ENCODE data around the gene SDC4.
"Not testable (repeated sequence)": the region's sequence is repeated elsewhere in the genome, so short reads cannot be mapped to it uniquely, and the experiment has no call there.

Gene SDC4

DNA sequence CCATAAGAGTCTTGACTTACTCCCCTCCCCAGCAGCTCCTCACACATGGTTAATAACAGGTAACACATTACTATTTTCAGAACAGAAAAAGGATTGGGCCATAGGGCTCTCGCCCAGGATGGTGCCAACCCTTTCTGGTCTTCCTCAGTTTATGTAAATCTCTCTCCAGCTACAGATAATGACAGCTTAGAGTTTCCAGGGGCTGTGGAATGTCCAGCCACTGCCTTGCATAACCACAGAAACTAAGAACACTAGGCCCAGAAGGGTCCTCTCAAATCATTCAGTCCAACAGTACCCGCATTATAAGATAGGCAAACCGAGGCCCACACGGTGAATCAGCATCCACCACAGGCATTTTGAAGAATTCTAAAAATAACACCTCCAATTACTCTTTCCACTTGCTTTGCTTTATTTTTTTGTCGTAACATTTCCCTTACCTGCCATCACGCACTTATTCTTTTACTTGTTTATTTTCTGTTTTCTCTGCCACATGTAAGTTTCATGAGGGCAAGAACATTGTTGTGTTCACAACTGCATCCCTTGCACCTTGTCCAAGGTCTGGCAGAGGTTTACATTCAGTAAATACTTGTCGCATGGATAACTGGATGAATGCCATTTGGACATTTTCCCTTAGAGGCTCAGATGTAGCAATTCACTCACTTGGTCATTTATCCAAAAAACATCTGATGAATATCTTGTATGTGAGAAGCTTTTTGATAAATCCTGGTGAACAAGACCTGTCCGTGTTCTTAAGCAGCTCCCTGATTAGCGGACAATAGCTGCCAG is 6.4 kb upstream of the SDC4 start:
- no peaks in the 10 kb centered on the region for H3K27me3 ChIP-seq (ENCODE audit: control insufficient read depth, insufficient read depth, low read length)
- 100% methylated on average over 2 of the region's 9 CpGs for WGBS (ENCODE audit: insufficient coverage, insufficient read length)
- H3K9me3 ChIP-seq (ENCODE audit: control insufficient read depth, insufficient read depth, low read length): no peaks in the 10 kb centered on the region
- DNase-seq (ENCODE audit: low read depth, low spot score): no peak
- H3K27ac ChIP-seq (ENCODE audit: low read length): no peak overlapping the region
- no peak overlapping the region for H3K4me3 ChIP-seq (ENCODE audit: low read length)
- no peaks in the 10 kb centered on the region for H3K4me1 ChIP-seq (ENCODE audit: control insufficient read depth, insufficient read depth, low read length)
- no peaks in the 10 kb centered on the region for H3K36me3 ChIP-seq (ENCODE audit: control insufficient read depth, insufficient read depth, low read length)

DNA sequence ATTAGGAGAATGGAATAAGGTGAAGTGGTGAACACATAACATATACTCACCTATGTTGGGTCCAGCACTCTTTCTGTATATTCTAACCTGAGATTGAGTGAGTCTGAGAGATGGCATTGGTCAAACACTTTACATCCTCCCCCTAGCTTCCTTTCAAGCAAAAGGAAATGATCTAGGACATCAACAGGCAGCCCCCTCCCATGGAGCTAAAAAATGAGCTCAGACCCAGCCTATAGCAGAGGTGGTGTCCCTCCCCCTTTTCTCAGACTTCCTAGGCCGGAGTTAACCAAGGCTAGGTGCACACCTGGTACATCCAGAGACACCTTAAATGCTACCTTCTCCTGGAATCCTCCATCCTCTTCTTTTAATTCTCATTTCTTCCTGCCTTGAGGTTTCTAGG is 5.5 kb upstream of the SDC4 start:
- Histone ChIP-seq H3K36me3 (ENCODE audit: control insufficient read depth, insufficient read depth, low read length) (no peaks in the 10 kb centered on the region), H3K27me3 (ENCODE audit: control insufficient read depth, insufficient read depth, low read length) (no peaks in the 10 kb centered on the region), H3K9me3 (ENCODE audit: control insufficient read depth, insufficient read depth, low read length) (no peaks in the 10 kb centered on the region), H3K4me3 (ENCODE audit: low read length) (no peak overlapping the region), H3K27ac (ENCODE audit: low read length) (no peak overlapping the region), H3K4me1 (ENCODE audit: control insufficient read depth, insufficient read depth, low read length) (no peaks in the 10 kb centered on the region)
- WGBS (ENCODE audit: insufficient coverage, insufficient read length): no CpG with 5 or more reads among the region's 1 CpG
- DNase-seq (ENCODE audit: low read depth, low spot score): no peak

DNA sequence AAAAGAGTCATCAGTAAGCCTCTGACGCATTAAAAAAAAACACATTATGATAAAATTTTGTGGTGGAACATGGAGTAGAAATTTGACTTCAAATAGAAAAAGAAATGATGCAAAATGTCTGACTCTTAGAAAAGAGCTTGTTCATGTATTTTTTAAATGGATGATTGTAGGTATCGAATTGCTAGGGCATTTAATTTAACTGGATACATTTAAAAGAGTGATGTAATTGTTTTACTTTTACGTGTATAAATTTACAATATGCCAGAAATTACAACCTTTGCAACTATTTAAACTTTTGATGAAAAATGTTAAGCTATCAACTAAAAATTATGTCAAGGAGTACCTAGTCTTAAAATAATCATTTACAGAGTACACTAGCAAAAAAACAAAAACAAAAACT is 4.5 kb upstream of the SDC4 start:
- DNase-seq (ENCODE audit: low read depth, low spot score): no peak
- Histone ChIP-seq H3K4me3 (ENCODE audit: low read length) (no peak overlapping the region), H3K4me1 (ENCODE audit: control insufficient read depth, insufficient read depth, low read length) (peaks cover 1% of the 10 kb centered on the region; the same call in 1 of the 2 replicates), H3K27me3 (ENCODE audit: control insufficient read depth, insufficient read depth, low read length) (no peaks in the 10 kb centered on the region), H3K27ac (ENCODE audit: low read length) (no peak overlapping the region), H3K36me3 (ENCODE audit: control insufficient read depth, insufficient read depth, low read length) (no peaks in the 10 kb centered on the region), H3K9me3 (ENCODE audit: control insufficient read depth, insufficient read depth, low read length) (no peaks in the 10 kb centered on the region)
- WGBS (ENCODE audit: insufficient coverage, insufficient read length): 100% methylated on average over 1 of the region's 3 CpGs

DNA sequence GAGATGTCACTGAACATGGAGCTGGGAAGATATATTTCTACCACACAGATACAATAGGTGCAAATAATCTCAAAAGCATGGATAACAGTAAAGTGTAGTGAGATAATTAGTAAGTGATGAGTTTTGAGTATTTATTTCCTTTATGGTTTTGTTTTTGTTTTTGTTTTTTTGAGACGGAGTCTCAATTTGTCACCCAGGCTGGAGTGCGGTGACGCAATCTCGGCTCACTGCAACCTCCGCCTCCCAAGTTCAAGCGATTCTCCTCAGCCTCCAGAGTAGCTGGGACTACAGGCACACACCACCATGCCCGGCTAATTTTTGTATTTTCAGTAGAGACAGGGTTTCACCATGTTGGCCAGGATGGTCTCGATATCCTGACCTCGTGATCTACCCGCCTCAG is 2.6 kb upstream of the SDC4 start:
- not testable (repeated sequence) for DNase-seq (ENCODE audit: low read depth, low spot score); H3K36me3 ChIP-seq (ENCODE audit: control insufficient read depth, insufficient read depth, low read length); H3K27me3 ChIP-seq (ENCODE audit: control insufficient read depth, insufficient read depth, low read length); H3K9me3 ChIP-seq (ENCODE audit: control insufficient read depth, insufficient read depth, low read length); H3K27ac ChIP-seq (ENCODE audit: low read length); H3K4me3 ChIP-seq (ENCODE audit: low read length); H3K4me1 ChIP-seq (ENCODE audit: control insufficient read depth, insufficient read depth, low read length)
- WGBS (ENCODE audit: insufficient coverage, insufficient read length): no CpG with 5 or more reads among the region's 10 CpGs

DNA sequence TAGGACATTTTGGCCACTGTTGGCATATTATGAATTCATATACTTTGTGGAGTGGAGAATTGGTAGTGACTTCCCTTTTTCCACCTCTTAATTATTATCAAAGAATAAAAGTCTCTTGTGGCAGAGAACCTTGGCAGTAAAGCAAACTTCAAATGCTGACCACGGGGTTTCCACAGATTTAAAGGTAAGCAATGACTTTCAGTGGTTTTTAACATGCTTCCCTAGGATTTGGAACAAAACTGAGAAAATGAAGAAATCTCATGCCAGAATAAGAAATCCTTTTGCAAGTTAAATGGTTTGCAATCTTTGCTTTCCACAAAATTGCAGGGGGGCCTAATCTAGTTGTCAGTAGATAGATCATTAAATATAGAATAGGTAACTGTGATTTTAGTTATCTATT is 2.0 kb upstream of the SDC4 start:
- Histone ChIP-seq H3K36me3 (ENCODE audit: control insufficient read depth, insufficient read depth, low read length) (no peaks in the 10 kb centered on the region), H3K9me3 (ENCODE audit: control insufficient read depth, insufficient read depth, low read length) (no peaks in the 10 kb centered on the region), H3K27me3 (ENCODE audit: control insufficient read depth, insufficient read depth, low read length) (no peaks in the 10 kb centered on the region), H3K27ac (ENCODE audit: low read length) (no peak overlapping the region), H3K4me1 (ENCODE audit: control insufficient read depth, insufficient read depth, low read length) (peaks cover 11% of the 10 kb centered on the region), H3K4me3 (ENCODE audit: low read length) (no peak overlapping the region)
- DNase-seq (ENCODE audit: low read depth, low spot score): no peak
- WGBS (ENCODE audit: insufficient coverage, insufficient read length): no CpG with 5 or more reads among the region's 1 CpG

DNA sequence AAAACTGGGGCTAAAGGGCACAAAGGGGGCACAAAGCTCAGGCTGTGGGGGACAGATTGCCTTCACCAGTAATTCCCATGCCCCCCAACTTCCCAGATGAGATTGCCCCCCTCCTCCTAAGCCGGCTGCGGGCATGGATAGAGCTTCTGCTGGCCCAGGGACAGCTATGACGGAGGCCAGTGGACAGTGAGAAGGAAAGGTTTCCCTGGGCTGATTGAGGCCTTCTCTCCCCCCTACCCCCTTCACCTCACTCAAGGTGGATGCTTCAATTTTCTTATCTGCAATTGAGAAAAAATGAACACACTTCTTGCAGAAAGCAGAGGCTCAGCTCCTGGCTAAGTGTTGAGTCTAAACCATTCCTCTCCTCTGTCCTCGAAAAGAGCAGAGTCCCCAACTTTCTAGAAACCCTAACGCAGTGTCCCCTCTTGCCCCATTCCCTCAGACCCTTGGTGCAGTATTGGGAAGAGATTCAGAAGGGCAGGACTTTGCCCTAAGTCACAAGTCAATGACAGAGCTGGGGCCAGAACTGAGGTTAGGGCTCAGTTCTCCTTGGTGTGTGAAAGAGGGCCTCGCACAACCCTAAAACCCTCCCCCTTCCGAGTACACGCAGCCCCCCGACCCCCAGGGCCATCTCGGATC is 808 bp downstream of the SDC4 start:
- Histone ChIP-seq H3K36me3 (ENCODE audit: control insufficient read depth, insufficient read depth, low read length) (no peaks in the 10 kb centered on the region), H3K9me3 (ENCODE audit: control insufficient read depth, insufficient read depth, low read length) (no peaks in the 10 kb centered on the region), H3K27ac (ENCODE audit: low read length) (no peak overlapping the region), H3K4me3 (ENCODE audit: low read length) (peak overlapping the region; percentile 65), H3K27me3 (ENCODE audit: control insufficient read depth, insufficient read depth, low read length) (no peaks in the 10 kb centered on the region), H3K4me1 (ENCODE audit: control insufficient read depth, insufficient read depth, low read length) (peaks cover 16% of the 10 kb centered on the region)
- no CpG with 5 or more reads among the region's 10 CpGs for WGBS (ENCODE audit: insufficient coverage, insufficient read length)
- DNase-seq (ENCODE audit: low read depth, low spot score): no peak

DNA sequence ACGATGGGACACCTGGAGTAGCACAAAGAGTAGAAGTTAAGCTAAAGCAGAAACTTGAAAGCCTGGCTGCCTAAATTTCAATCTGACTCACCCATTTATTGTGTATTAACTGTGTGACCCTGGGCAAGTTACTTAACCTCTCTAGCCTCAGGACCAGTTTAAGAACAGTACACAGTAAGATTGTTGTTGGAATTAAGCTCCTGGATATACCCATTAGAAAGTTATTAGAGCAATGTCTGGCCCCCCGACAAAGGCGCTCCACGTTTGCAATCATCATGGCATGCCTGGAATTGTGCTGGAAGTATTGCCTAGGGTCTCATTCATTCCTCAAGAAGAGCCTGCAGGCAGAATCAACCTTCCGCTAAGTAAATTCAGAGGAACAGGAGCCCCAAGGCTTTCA is 1.4 kb downstream of the SDC4 start:
- WGBS (ENCODE audit: insufficient coverage, insufficient read length): no CpG with 5 or more reads among the region's 5 CpGs
- no peaks in the 10 kb centered on the region for H3K9me3 ChIP-seq (ENCODE audit: control insufficient read depth, insufficient read depth, low read length)
- no peaks in the 10 kb centered on the region for H3K27me3 ChIP-seq (ENCODE audit: control insufficient read depth, insufficient read depth, low read length)
- no peak overlapping the region for H3K27ac ChIP-seq (ENCODE audit: low read length)
- DNase-seq (ENCODE audit: low read depth, low spot score): no peak
- H3K4me1 ChIP-seq (ENCODE audit: control insufficient read depth, insufficient read depth, low read length): peaks cover 20% of the 10 kb centered on the region
- H3K36me3 ChIP-seq (ENCODE audit: control insufficient read depth, insufficient read depth, low read length): no peaks in the 10 kb centered on the region
- H3K4me3 ChIP-seq (ENCODE audit: low read length): no peak overlapping the region

DNA sequence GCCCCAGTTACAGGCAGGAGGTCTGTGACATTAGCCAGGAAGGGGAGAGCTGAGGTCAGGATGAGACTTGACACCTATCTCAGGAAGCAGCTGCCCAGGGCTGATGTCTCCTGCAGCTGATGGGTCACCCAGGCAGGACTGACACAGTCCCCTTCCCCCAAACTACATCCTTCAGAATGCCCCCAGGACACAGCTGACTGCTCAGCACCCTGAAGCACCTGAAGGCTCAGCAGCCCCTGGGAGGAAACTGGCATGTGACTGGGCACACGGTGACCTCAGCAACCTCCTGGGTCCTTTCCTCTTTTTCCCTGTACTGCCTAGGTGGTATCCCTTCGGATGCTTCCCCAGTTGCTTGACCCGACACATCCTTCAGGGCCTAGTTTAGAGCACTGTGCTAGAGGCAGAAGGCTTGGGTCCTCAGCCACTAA is 1.9 kb downstream of the SDC4 start:
- peaks cover 23% of the 10 kb centered on the region for H3K4me1 ChIP-seq (ENCODE audit: control insufficient read depth, insufficient read depth, low read length)
- no peak overlapping the region for H3K4me3 ChIP-seq (ENCODE audit: low read length)
- WGBS (ENCODE audit: insufficient coverage, insufficient read length): no CpG with 5 or more reads among the region's 3 CpGs
- no peaks in the 10 kb centered on the region for H3K27me3 ChIP-seq (ENCODE audit: control insufficient read depth, insufficient read depth, low read length)
- no peak overlapping the region for H3K27ac ChIP-seq (ENCODE audit: low read length)
- no peak for DNase-seq (ENCODE audit: low read depth, low spot score)
- H3K36me3 ChIP-seq (ENCODE audit: control insufficient read depth, insufficient read depth, low read length): no peaks in the 10 kb centered on the region
- H3K9me3 ChIP-seq (ENCODE audit: control insufficient read depth, insufficient read depth, low read length): no peaks in the 10 kb centered on the region

DNA sequence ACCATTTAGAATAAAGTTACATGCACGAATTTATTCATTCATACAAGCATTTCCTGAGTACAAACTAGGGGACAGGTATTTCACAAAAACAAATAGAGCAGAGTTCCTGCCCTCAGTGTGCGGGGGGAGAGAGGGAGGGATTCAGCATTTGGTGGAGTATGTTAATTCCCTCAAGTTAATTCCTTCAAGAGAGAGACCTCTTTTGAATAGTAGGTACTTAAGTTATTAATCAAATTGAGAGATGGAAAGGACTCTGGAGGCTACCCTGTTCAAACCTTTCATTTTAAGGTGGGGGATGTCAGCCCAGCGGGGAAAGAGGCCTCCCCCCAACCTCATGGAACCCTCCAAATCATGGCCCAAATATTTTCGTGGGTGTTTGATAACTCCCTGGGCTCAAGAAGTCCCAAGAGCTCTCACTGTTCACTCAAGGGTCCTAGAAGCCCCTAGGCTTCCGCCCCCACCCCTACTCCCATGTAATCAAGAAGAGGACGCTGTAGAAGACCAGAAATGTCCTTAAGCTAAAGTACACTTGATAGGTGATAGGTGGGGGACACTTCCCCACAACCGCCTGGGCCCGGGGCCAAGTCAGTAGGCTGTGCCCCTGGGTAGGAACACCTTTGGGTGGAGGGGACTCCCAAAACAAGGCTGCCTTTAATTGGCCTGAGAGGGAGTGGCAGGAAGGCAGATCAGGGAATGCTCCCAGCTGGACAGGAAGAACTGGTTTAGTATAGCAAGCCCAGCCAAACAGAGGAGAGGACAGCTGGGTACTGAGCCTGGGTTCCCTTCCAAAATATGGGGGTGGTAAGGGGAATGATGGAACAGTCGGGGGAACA is 2.9 kb downstream of the SDC4 start:
- Histone ChIP-seq H3K4me3 (ENCODE audit: low read length) (no peak overlapping the region), H3K9me3 (ENCODE audit: control insufficient read depth, insufficient read depth, low read length) (no peaks in the 10 kb centered on the region), H3K27ac (ENCODE audit: low read length) (no peak overlapping the region), H3K27me3 (ENCODE audit: control insufficient read depth, insufficient read depth, low read length) (no peaks in the 10 kb centered on the region), H3K4me1 (ENCODE audit: control insufficient read depth, insufficient read depth, low read length) (peaks cover 25% of the 10 kb centered on the region), H3K36me3 (ENCODE audit: control insufficient read depth, insufficient read depth, low read length) (no peaks in the 10 kb centered on the region)
- no peak for DNase-seq (ENCODE audit: low read depth, low spot score)
- no CpG with 5 or more reads among the region's 9 CpGs for WGBS (ENCODE audit: insufficient coverage, insufficient read length)

DNA sequence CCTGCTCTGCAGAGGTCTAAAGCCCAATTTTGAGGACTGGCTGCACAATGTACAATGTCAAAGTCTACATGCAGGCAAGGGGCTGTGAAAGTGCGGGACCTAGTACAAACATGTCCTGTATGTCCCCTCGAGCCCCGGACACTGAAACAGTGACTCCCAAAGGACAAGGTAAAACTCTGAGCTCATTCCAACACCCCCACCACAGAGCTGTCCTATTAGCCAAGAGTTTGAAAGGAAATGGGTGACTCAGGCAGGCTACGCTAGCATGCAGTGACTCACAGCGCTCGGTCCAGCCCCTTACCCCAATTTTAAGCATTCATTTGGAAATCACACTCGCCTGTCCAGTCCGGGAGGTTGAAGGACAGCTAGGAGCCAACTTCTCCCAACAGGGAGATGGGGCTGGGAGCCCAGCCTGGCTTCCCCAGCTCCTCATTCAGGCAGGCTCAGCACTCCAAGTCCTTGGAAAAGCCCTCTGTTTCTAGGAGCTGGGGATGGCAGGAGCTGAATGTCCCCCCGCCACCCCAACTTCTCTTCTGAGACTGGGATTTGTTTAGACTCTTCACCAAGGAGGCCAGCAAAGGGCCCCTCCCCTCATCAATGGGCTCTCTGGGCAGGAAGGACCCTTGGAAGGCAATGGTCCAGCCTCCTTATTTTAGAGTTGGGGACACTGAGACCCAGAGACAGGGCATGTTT is 3.9 kb downstream of the SDC4 start:
- no peaks in the 10 kb centered on the region for H3K9me3 ChIP-seq (ENCODE audit: control insufficient read depth, insufficient read depth, low read length)
- H3K4me1 ChIP-seq (ENCODE audit: control insufficient read depth, insufficient read depth, low read length): peaks cover 26% of the 10 kb centered on the region
- no CpG with 5 or more reads among the region's 9 CpGs for WGBS (ENCODE audit: insufficient coverage, insufficient read length)
- H3K4me3 ChIP-seq (ENCODE audit: low read length): no peak overlapping the region
- no peak for DNase-seq (ENCODE audit: low read depth, low spot score)
- no peaks in the 10 kb centered on the region for H3K36me3 ChIP-seq (ENCODE audit: control insufficient read depth, insufficient read depth, low read length)
- no peaks in the 10 kb centered on the region for H3K27me3 ChIP-seq (ENCODE audit: control insufficient read depth, insufficient read depth, low read length)
- H3K27ac ChIP-seq (ENCODE audit: low read length): no peak overlapping the region

All from iPS DF 6.9 (cell line).